GM12801 (cell line): ENCODE results near the gene GPRASP3.

Experiments
- TF ChIP-seq, protein P1 (sequence below): IDR thresholded peaks from one replicate; pipeline ENCODE4 v1.5.1; 2011; ENCODE audit warnings: control low read depth; ENCODE audit not compliant: insufficient read length; ENCODE audit errors: extremely low read depth

Gene GPRASP3

DNA sequence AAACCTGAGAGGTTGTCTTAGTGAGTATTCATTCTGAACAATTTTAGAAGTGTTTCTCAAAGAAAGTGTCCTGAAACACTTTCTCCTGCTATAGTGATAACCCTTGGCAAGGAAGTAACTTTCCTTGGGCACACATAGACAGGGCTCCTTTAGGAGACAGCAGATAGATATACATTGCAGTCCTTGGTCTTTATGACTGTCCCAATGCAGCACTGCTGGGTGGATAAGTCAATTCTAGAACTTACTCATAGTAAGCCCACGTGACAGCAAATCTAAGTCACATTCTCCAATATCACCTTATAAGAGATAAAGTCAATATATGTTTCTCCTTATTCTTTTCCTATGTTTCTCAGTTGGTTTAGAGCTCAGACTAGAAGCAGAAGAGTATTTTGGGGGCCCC, 46.7 kb downstream of the GPRASP3 start:
- TF ChIP-seq, protein P1, sequence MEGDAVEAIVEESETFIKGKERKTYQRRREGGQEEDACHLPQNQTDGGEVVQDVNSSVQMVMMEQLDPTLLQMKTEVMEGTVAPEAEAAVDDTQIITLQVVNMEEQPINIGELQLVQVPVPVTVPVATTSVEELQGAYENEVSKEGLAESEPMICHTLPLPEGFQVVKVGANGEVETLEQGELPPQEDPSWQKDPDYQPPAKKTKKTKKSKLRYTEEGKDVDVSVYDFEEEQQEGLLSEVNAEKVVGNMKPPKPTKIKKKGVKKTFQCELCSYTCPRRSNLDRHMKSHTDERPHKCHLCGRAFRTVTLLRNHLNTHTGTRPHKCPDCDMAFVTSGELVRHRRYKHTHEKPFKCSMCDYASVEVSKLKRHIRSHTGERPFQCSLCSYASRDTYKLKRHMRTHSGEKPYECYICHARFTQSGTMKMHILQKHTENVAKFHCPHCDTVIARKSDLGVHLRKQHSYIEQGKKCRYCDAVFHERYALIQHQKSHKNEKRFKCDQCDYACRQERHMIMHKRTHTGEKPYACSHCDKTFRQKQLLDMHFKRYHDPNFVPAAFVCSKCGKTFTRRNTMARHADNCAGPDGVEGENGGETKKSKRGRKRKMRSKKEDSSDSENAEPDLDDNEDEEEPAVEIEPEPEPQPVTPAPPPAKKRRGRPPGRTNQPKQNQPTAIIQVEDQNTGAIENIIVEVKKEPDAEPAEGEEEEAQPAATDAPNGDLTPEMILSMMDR = no peak

DNA sequence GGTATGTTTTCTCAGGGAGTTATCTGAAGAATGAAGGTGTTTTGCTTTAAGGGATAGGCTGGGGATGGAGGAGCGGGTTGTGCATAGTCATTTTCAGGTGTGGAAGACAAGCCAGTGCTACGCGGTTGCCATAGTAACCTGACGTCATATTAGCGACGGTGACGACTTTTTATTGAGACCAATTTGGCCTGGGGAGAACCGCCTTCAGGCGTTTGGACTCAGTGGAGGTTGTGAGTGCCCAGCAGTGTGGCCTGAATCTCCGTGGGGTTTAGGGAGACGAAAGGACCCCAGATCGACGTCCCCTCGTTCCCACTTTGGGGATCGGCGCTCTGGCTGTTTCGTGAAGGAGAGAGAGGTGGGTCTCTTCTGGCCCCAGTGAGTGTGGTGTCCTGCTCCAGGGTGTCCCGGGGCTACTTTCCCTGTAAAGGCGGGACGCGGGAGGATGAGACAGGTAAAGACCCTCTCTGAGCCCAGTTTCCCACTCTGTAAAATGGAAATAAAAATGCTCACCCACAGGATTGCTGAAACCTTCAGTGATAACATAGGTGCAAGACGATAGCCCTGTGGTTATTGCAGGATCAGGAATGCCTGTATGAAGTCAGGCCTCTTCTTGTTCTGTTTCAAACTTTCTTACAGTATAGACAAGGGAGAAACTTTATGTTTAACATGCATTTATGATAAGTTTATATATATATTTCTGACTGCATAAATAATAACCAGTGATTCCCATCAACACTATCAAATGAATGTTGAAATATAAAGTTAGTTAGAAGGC, 48.6 kb downstream of the GPRASP3 start:
- TF ChIP-seq, protein P1 = no peak
